A549 (cell line): ENCODE measurements around the gene PRDM5. TPM values are rescaled to one million over a fixed set of nuclear protein-coding genes. Genes with fewer than 3 reads are reported as not detected.

Source experiments
- ATAC-seq, 2 experiments: fragments of 200-7000 bp in 1 of 2; fragments of >200 bp in 1 of 2; cut with Nextera tagmentation in 1 of 2; cut with Tn5 transposase in 1 of 2; 3 replicates each; pipeline versions ENCODE4 v1.8.0 to v1.9.1; 2018 to 2020; ENCODE audit warnings: mild to moderate bottlenecking in 1 of 2, moderate library complexity in 1 of 2
- CTCF ChIA-PET: fragments of 300-600 bp; sonication (Branson Sonifier 250); formaldehyde crosslinking; extraction: SDS; loops from one replicate; lab custom pipeline; 2021; ENCODE audit warnings: antibody characterized with exemption, inconsistent platforms; lab: Yijun Ruan, JAX
- POLR2A ChIA-PET: fragments of 350-600 bp; formaldehyde crosslinking; extraction: SDS; loops from one replicate; lab custom pipeline; 2021; ENCODE audit warnings: antibody characterized with exemption, inconsistent platforms; lab: Yijun Ruan, JAX
- DNase-seq, 2 experiments: peaks; one replicate each; pipeline versions ENCODE4 v3.0.0 to v3.0.0-alpha.2; 2011 to 2016; ENCODE audit warnings: low read depth in 1 of 2, low spot score in 1 of 2
- FAIRE-seq: peaks from 2 replicates; lab custom pipeline; 2011; peaks lifted over from hg19 to GRCh38; lab: Jason Lieb, UNC
- H3K27ac ChIP-seq, 2 experiments: fragments of >200 bp; sonication (Bioruptor Twin); formaldehyde crosslinking; 3 replicates each; pipeline ENCODE4 v1.5.1; 2016 to 2017
- H3K4me1 ChIP-seq: fragments of >200 bp; sonication (Bioruptor Twin); formaldehyde crosslinking; 3 replicates; pipeline ENCODE4 v1.6.1; 2016
- H3K4me2 ChIP-seq: fragments of >200 bp; sonication (Bioruptor Twin); formaldehyde crosslinking; 3 replicates; pipeline ENCODE4 v1.6.1; 2016
- H3K4me3 ChIP-seq: fragments of >200 bp; sonication (Bioruptor Twin); formaldehyde crosslinking; 3 replicates; pipeline ENCODE4 v1.5.1; 2016
- H3K9me3 ChIP-seq: fragments of >200 bp; sonication (Bioruptor Twin); formaldehyde crosslinking; 3 replicates; pipeline ENCODE4 v1.6.1; 2016
- BHLHE40 ChIP-seq: IDR thresholded peaks from 2 replicates; pipeline ENCODE4 v1.6.1; 2012; ENCODE audit warnings: low read depth, low read length, inconsistent platforms
- CEBPB ChIP-seq, 2 experiments: fragments of >200 bp in 1 of 2; sonication (Bioruptor Twin) in 1 of 2; formaldehyde crosslinking in 1 of 2; IDR thresholded peaks; 2 replicates each; pipeline ENCODE4 v1.6.1; 2012 to 2016
- CHD2 ChIP-seq: fragments of 150-350 bp; IDR thresholded peaks from 2 replicates; pipeline ENCODE4 v1.6.1; 2014; ENCODE audit warnings: low read length; ENCODE audit not compliant: partially characterized antibody
- CTCF ChIP-seq: fragments of >200 bp; sonication (Bioruptor Twin); formaldehyde crosslinking; IDR thresholded peaks from 3 replicates; pipeline ENCODE4 v1.5.1; 2016
- E2F6 ChIP-seq: IDR thresholded peaks from 2 replicates; pipeline ENCODE4 v1.6.1; 2012; ENCODE audit warnings: low read depth, borderline replicate concordance
- FOSL2 ChIP-seq, 2 experiments: fragments of 450-650 bp in 1 of 2; fragments of >200 bp in 1 of 2; sonication (Bioruptor Twin) in 1 of 2; formaldehyde crosslinking; IDR thresholded peaks; 2 replicates each; pipeline versions ENCODE4 v1.5.0 to v1.6.1; 2016 to 2020; ENCODE audit warnings: mild to moderate bottlenecking in 1 of 2, moderate library complexity in 1 of 2
- HES2 ChIP-seq: fragments of >200 bp; sonication (Bioruptor Twin); formaldehyde crosslinking; IDR thresholded peaks from 2 replicates; pipeline ENCODE4 v1.6.1; 2016
- HOXA7 ChIP-seq: fragments of 250-450 bp; sonication (Bioruptor Pico); IDR thresholded peaks from 2 replicates; pipeline ENCODE4 v1.5.0; 2020; ENCODE audit warnings: mild to moderate bottlenecking, moderate library complexity
- HOXB13 ChIP-seq: fragments of 250-450 bp; sonication (Bioruptor Pico); IDR thresholded peaks from 2 replicates; pipeline ENCODE4 v1.5.0; 2020; ENCODE audit warnings: low read depth, mild to moderate bottlenecking, moderate library complexity
- JUNB ChIP-seq: fragments of >200 bp; sonication (Bioruptor Twin); formaldehyde crosslinking; IDR thresholded peaks from 2 replicates; pipeline ENCODE4 v1.6.1; 2016
- MAFK ChIP-seq: fragments of 450-650 bp; IDR thresholded peaks from 2 replicates; pipeline ENCODE4 v1.6.1; 2014; ENCODE audit not compliant: partially characterized antibody
- MAZ ChIP-seq: fragments of 150-350 bp; IDR thresholded peaks from 2 replicates; pipeline ENCODE4 v1.6.1; 2014; ENCODE audit warnings: antibody characterized with exemption, low read depth, low read length, borderline replicate concordance
- NR3C1 ChIP-seq: fragments of >200 bp; sonication (Bioruptor Twin); formaldehyde crosslinking; IDR thresholded peaks from 3 replicates; pipeline ENCODE4 v1.6.1; 2017
- POLR2AphosphoS2 ChIP-seq: conservative IDR thresholded peaks from 2 replicates; pipeline ENCODE4 v1.6.1; 2012; ENCODE audit warnings: low read length, improper control_type of control experiment, inconsistent platforms
- RCOR1 ChIP-seq: fragments of 150-350 bp; IDR thresholded peaks from 2 replicates; pipeline ENCODE4 v1.6.1; 2014; ENCODE audit warnings: antibody characterized with exemption, low read length, low read depth
- RFX5 ChIP-seq: fragments of 450-650 bp; IDR thresholded peaks from 2 replicates; pipeline ENCODE4 v1.7.1; 2014; ENCODE audit warnings: antibody characterized with exemption, mild to moderate bottlenecking, moderate library complexity
- RNF2 ChIP-seq: fragments of 200-600 bp; sonication (generic); IDR thresholded peaks from 2 replicates; pipeline ENCODE4 v1.6.1; 2016; ENCODE audit warnings: low read depth, mild to moderate bottlenecking, antibody characterized with exemption, moderate library complexity, borderline replicate concordance
- TP53 ChIP-seq: fragments of 250-450 bp; sonication (Bioruptor Pico); IDR thresholded peaks from 2 replicates; pipeline ENCODE4 v1.5.0; 2021; ENCODE audit warnings: mild to moderate bottlenecking, moderate library complexity
- ZC3H11A ChIP-seq: fragments of 450-650 bp; IDR thresholded peaks from 2 replicates; pipeline ENCODE4 v1.6.1; 2014; ENCODE audit warnings: antibody characterized with exemption, mild to moderate bottlenecking
- ZFP36 ChIP-seq: fragments of 450-650 bp; IDR thresholded peaks from 2 replicates; pipeline ENCODE4 v1.6.1; 2014; ENCODE audit warnings: borderline replicate concordance; ENCODE audit not compliant: partially characterized antibody
- ZSCAN20 ChIP-seq: fragments of 250-450 bp; sonication (Bioruptor Pico); IDR thresholded peaks from 2 replicates; pipeline ENCODE4 v1.8.0; 2022; ENCODE audit warnings: mild to moderate bottlenecking, moderate library complexity
- WGBS: methylation state at CpG from one replicate; pipeline ENCODE4 v1.1.6; 2017; ENCODE audit errors: missing lambda C conversion rate; 5-methylcytosine and 5-hydroxymethylcytosine counted together
- polyA plus RNA-seq, 4 experiments: library from polyadenylated mRNA; depleted of rRNA in 3 of 4; stranded (reverse); fragments of >200 nt; fragmentation: RNase III in 1 of 4; extraction: RNeasy Plus Mini Kit Qiagen cat#74134 plus additional on column Dnase treatment in 1 of 4; gene quantifications; 2 replicates in 3 of 4; 3 replicates in 1 of 4; pipeline ENCODE4 v1.2.3, GENCODE V29; 2011 to 2017
- TF ChIP-seq, protein P1 (sequence below): IDR thresholded peaks from 2 replicates; pipeline ENCODE4 v1.6.1; 2012
- TF ChIP-seq, protein P2 (sequence below): IDR thresholded peaks from 2 replicates; pipeline ENCODE4 v1.6.1; 2012

Gene PRDM5
- polyA plus RNA-seq, 2 of the 4 experiments (the other 2 are of a cell fraction) = 6.5 to 12.9 TPM

DNA sequence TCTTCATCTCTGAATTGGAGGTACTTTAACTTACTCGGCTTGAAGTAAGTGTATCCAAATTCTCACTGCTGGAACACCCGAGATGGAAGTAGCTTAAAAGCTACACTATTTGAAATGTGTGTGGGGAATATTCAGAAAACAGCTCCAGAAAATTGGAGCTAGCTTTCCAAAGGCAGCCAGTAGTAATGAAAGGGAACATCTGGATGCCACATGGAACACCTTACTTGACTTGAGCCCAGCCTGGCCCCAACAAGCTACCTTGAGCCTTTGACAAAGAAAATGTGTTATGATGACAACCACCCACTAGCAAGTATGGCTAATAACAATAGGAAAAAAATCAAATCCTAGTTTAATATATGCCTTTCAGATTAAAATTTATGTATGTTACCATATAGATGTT is 161.5 kb downstream of the PRDM5 start:
- H3K9me3 ChIP-seq = no peaks in the 10 kb centered on the region
- CTCF ChIA-PET = no interaction called here
- no peak overlapping the region for H3K4me2 ChIP-seq
- no peaks in the 10 kb centered on the region for H3K4me1 ChIP-seq
- WGBS = 100% methylated on average over 2 of the region's 2 CpGs
- DNase-seq (no peak), FAIRE-seq (no peak), ATAC-seq (no peak)
- POLR2A ChIA-PET = no interaction called here
- H3K4me3 ChIP-seq = no peak overlapping the region
- TF ChIP-seq, protein P1, sequence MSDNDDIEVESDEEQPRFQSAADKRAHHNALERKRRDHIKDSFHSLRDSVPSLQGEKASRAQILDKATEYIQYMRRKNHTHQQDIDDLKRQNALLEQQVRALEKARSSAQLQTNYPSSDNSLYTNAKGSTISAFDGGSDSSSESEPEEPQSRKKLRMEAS = no peak
- TF ChIP-seq, protein P2, sequence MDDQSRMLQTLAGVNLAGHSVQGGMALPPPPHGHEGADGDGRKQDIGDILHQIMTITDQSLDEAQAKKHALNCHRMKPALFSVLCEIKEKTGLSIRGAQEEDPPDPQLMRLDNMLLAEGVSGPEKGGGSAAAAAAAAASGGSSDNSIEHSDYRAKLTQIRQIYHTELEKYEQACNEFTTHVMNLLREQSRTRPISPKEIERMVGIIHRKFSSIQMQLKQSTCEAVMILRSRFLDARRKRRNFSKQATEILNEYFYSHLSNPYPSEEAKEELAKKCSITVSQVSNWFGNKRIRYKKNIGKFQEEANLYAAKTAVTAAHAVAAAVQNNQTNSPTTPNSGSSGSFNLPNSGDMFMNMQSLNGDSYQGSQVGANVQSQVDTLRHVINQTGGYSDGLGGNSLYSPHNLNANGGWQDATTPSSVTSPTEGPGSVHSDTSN = no peak
- TF ChIP-seq RNF2 (no peak), ZFP36 (no peak), MAZ (no peak)
- no peak overlapping the region for H3K27ac ChIP-seq

- ATAC-seq (no peak), DNase-seq (no peak), FAIRE-seq (no peak)
- no peak overlapping the region for H3K4me2 ChIP-seq
- H3K9me3 ChIP-seq = no peaks in the 10 kb centered on the region
- ChIA-PET POLR2A (no interaction called here), CTCF (no interaction called here)
- WGBS = 77% methylated on average over 2 of the region's 2 CpGs
- H3K27ac ChIP-seq = no peak overlapping the region
- TF ChIP-seq CTCF (no peak), ZSCAN20 (CRISPR knock-in tag) (no peak), RCOR1 (no peak), RNF2 (no peak), JUNB (no peak), HES2 (no peak), HOXA7 (CRISPR knock-in tag) (no peak), E2F6 (no peak), NR3C1 (no peak), ZC3H11A (no peak), TP53 (CRISPR knock-in tag) (no peak)
- TF ChIP-seq, protein P1 = no peak
- no peak overlapping the region for H3K4me3 ChIP-seq
- no peaks in the 10 kb centered on the region for H3K4me1 ChIP-seq
Measured at GRCh38 chr4:120760047-120760446, 162.5 kb downstream of the PRDM5 start.

DNA sequence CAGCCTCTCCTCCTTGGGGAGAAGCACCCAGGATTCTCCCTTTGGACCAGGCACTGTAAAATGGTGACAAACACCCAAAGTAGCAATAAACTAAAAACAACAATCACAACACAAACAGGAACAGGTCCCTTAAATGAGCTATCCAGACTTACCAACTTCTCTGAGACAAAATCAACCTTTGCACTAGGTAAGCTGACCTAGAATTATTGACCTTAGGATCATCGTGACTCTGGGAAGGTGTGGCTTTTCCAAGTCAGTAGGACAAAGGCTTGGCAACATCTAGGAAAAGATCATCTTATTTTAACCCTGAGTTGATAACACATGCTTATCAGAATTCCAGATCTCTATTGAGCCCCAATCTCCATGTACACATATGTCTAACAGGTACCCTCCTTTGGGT is 166.7 kb downstream of the PRDM5 start:
- no peak for FAIRE-seq
- ChIA-PET CTCF (no interaction called here), POLR2A (no interaction called here)
- DNase-seq = no peak
- Histone ChIP-seq H3K4me2 (no peak overlapping the region), H3K4me3 (no peak overlapping the region), H3K9me3 (0 out of 3 replicates have a peak, but pooled peaks cover 1% of the 10 kb centered on the region), H3K27ac (no peak overlapping the region), H3K4me1 (no peaks in the 10 kb centered on the region)
- no peak for ATAC-seq
- WGBS = 87% methylated on average over 1 of the region's 1 CpG
- TF ChIP-seq HOXB13 (CRISPR knock-in tag) = no peak
- TF ChIP-seq FOSL2 (IDR thresholded peaks at IDR 0.05) = no peak
- no peak for TF ChIP-seq FOSL2 (CRISPR knock-in tag; IDR thresholded peaks at IDR 0.05)
- no peak for TF ChIP-seq CHD2
- TF ChIP-seq POLR2AphosphoS2 = no peak
- no peak for TF ChIP-seq ZFP36
- TF ChIP-seq CEBPB (IDR thresholded peaks at IDR 0.05) = no peak
- no peak for TF ChIP-seq BHLHE40
- TF ChIP-seq RFX5 = no peak
- no peak for TF ChIP-seq MAFK
- TF ChIP-seq, protein P2 = no peak
